ENCODE data around the gene MACROD2.

DNA sequence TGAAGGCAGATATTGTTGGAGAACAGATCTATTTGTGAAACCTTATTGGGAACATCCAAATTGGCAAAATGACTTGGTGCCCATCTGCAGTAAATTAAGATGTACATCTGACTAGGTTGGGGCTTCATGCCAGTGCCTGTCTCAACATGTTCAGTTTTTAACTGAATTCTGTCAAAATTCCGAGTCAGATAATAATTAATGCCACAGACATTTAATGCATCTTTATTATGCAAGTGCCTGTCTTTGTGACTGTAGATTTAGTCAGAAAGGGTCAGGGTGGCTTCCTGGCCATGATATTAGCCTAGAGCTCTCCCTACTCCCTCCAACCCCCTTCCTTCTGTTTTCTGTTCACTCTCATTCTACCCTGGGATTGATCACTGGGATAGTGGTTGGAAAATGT lies 541.4 kb downstream of the MACROD2 start:
- TF ChIP-seq, protein P1, sequence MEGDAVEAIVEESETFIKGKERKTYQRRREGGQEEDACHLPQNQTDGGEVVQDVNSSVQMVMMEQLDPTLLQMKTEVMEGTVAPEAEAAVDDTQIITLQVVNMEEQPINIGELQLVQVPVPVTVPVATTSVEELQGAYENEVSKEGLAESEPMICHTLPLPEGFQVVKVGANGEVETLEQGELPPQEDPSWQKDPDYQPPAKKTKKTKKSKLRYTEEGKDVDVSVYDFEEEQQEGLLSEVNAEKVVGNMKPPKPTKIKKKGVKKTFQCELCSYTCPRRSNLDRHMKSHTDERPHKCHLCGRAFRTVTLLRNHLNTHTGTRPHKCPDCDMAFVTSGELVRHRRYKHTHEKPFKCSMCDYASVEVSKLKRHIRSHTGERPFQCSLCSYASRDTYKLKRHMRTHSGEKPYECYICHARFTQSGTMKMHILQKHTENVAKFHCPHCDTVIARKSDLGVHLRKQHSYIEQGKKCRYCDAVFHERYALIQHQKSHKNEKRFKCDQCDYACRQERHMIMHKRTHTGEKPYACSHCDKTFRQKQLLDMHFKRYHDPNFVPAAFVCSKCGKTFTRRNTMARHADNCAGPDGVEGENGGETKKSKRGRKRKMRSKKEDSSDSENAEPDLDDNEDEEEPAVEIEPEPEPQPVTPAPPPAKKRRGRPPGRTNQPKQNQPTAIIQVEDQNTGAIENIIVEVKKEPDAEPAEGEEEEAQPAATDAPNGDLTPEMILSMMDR (IDR thresholded peaks at IDR 0.05), result no peak
- no peak for TF ChIP-seq POLR2A (IDR thresholded peaks at IDR 0.05)
